Spinal cord (tissue), 10 donors: ENCODE measurements around the gene TMTC2. TPM values are rescaled to one million over a fixed set of nuclear protein-coding genes. Genes with fewer than 3 reads are reported as not detected.

Experiments used
- DNase-seq, 6 donors: peaks; one replicate each; pipeline versions ENCODE4 v3.0.0 to v3.0.0-alpha.2; 2013 to 2015; ENCODE audit warnings: low spot score in 6 of 6, low read depth in 4 of 6
- H3K27ac ChIP-seq: one replicate; pipeline ENCODE4 v1.5.1; 2013; ENCODE audit warnings: low read depth, low read length, control low read depth
- H3K27me3 ChIP-seq: one replicate; pipeline ENCODE4 v1.6.1; 2013; ENCODE audit warnings: low read length; ENCODE audit not compliant: control insufficient read depth, insufficient read depth
- H3K36me3 ChIP-seq: one replicate; pipeline ENCODE4 v1.6.1; 2013; ENCODE audit warnings: low read length; ENCODE audit not compliant: control insufficient read depth, insufficient read depth
- H3K4me1 ChIP-seq: one replicate; pipeline ENCODE4 v1.6.1; 2013; ENCODE audit warnings: low read length; ENCODE audit not compliant: control insufficient read depth, insufficient read depth
- H3K4me3 ChIP-seq: one replicate; pipeline ENCODE4 v1.5.1; 2013; ENCODE audit warnings: low read depth, low read length, control low read depth
- H3K9me3 ChIP-seq: one replicate; pipeline ENCODE4 v1.6.1; 2013; ENCODE audit warnings: low read length; ENCODE audit not compliant: control insufficient read depth, insufficient read depth
- WGBS: methylation state at CpG from one replicate; pipeline ENCODE4 v1.1.5; 2013; ENCODE audit warnings: missing lambda C conversion rate; ENCODE audit not compliant: insufficient coverage; 5-methylcytosine and 5-hydroxymethylcytosine counted together
- polyA plus RNA-seq, 2 donors: library from polyadenylated mRNA; unstranded; fragments of 120-200 nt; gene quantifications; one replicate each; pipeline ENCODE4 v1.2.1, GENCODE V29; 2013; ENCODE audit not compliant: insufficient read length in 2 of 2
- total RNA-seq, 2 donors: library from RNA; depleted of rRNA in 1 of 2; stranded (reverse); fragments of 120-200 nt in 1 of 2; fragments of >200 nt in 1 of 2; gene quantifications; one replicate each; pipeline versions ENCODE4 v1.2.3 to v1.2.4, GENCODE V29; 2013 to 2014
- donor health status: healthy.

TMTC2 gene
- total and polyA plus RNA-seq, 4 donors = 21.1 to 37.1 (median 27.7) TPM

DNA sequence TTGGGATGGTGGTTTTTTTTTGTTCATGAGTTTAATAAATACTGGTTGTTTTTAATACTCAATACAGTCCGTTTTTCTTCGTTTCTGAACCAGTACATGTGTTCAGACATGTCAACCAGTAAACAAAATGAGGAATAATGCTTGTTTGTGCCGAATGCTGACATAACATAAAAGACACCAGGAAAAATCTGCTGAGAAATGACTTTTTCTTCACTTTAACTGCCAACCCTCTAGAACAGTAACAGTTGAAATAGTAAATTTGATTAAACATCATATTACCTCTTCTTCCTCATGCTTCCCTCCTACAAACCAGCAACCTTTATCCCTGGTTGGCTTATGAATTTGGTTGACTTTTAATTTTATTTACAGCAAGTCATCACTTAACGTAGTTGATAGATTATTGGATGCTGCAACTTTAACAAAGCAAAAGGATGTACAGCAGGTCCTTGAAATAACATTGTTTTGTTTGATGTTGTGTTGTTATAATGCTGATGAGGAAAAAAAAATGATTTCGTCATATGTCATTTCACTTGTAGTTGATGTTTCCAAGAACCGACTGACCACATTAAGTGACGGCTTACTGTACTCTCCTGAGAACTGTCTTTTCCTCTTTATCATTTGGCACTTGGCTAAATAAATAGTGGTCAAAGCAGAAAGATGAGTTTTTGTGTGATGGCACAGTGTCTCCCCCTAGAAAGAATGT, 340.5 kb downstream of the TMTC2 start:
- Histone ChIP-seq H3K36me3 (no peaks in the 10 kb centered on the region), H3K4me3 (no peak overlapping the region), H3K4me1 (no peaks in the 10 kb centered on the region), H3K27me3 (no peaks in the 10 kb centered on the region), H3K27ac (no peak overlapping the region), H3K9me3 (no peaks in the 10 kb centered on the region)
- 80% methylated on average over 1 of the region's 7 CpGs for WGBS
- DNase-seq = no peak

DNA sequence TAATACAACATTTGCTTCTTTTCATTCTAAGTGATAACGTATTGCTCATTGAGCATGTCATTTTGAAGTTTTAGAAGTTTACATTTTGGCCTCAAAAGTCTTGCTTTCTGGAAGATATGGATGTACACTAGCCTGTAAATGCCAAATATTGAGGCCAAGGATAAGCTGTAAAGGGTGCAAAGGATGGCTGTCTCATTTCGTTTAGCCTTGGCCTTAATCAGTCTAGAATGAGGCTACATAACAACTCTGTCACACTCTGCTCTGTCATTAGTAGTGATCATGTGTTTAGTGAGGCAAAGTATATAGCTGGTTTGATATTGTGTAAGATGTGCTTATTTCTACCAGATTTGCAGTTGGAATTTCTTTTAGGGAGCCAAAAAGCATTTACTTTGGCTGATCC, 344.5 kb downstream of the TMTC2 start:
- H3K27ac ChIP-seq = no peak overlapping the region
- H3K27me3 ChIP-seq = no peaks in the 10 kb centered on the region
- no peaks in the 10 kb centered on the region for H3K36me3 ChIP-seq
- WGBS = 86% methylated on average over 1 of the region's 2 CpGs
- H3K4me3 ChIP-seq = no peak overlapping the region
- H3K4me1 ChIP-seq = no peaks in the 10 kb centered on the region
- no peak for DNase-seq
- no peaks in the 10 kb centered on the region for H3K9me3 ChIP-seq

DNA sequence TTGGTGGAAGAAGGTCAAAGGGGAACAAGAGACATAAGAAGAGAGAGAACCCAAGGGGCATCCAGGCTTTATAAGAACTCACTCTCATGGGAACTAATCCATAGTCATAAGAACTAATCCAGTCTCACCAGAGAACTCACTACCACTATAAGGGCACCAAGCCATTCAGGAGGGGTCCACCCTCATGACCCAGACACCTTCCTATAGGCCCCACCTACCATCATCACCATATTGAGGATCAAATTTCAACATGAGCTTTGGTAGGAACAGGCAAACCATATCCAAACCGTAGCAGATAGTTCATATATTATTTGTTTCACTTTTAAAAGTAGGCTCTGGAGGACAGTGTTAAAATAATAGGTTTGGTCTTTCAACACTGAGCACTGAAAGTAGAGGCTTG, 350.1 kb downstream of the TMTC2 start:
- no peak for DNase-seq
- no peaks in the 10 kb centered on the region for H3K36me3 ChIP-seq
- no peak overlapping the region for H3K4me3 ChIP-seq
- no peak overlapping the region for H3K27ac ChIP-seq
- H3K4me1 ChIP-seq = no peaks in the 10 kb centered on the region
- H3K27me3 ChIP-seq = no peaks in the 10 kb centered on the region
- no CpG with 5 or more reads among the region's 1 CpG for WGBS
- H3K9me3 ChIP-seq = no peaks in the 10 kb centered on the region

DNA sequence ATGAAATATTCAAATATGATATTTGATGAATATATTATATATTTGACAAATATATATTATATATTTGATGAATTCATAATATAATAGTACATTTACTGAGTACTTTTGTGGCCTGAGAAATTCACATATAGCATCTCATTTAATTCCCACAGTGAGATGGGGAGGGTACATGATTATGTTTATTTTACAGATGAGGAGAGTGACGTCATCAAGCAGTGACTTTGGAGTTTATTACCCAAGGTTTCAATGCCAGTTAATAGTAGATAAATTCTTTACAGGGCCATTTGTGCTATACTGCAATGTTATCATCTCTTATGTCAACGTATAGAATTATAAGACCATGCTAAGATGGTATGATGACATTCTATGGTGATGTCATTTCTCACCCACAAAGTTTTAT, 352.7 kb downstream of the TMTC2 start:
- Histone ChIP-seq H3K4me3 (no peak overlapping the region), H3K9me3 (no peaks in the 10 kb centered on the region), H3K27ac (no peak overlapping the region), H3K36me3 (no peaks in the 10 kb centered on the region), H3K27me3 (no peaks in the 10 kb centered on the region), H3K4me1 (no peaks in the 10 kb centered on the region)
- no peak for DNase-seq
- WGBS = no CpG with 5 or more reads among the region's 2 CpGs

DNA sequence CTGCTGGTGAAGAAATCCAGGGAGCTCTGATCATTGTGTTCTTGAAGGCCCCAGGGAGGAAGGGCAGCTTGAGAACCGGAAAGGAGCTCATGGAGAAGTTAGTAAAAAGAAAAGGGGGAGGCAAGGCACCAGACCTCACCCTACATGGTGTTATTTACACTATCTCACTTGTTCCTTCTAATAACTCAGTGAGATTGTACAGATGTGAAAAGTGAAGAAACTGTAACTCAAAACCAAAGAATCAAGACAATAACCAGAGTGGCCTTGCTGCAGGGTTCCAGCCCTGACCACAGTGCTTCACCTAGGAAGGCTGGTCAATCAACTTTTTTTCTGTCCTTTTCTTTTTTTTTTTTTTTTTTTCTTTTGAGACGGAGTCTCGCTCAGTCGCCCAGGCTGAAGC, 353.6 kb downstream of the TMTC2 start:
- no peaks in the 10 kb centered on the region for H3K27me3 ChIP-seq

DNA sequence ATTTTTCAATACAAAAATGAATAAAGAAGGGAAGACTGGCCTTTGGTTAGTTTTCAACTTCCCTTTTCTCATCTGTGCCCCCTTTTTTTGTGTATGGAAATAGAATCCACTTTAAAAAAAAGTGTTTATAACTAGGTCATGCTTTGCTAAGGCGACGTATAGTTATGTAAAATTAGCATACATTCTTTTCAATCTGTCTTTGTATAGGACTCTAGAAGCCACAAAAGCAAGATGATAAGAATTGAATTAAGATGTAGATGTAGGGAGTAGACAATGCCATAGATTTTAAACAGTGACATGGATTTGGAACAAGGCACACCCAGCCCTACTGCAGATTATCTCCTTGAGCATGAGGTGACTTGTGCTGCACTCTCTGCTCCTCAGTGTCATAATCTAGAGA, 354.3 kb downstream of the TMTC2 start:
- H3K9me3 ChIP-seq = no peaks in the 10 kb centered on the region
- no peaks in the 10 kb centered on the region for H3K27me3 ChIP-seq
- no peak overlapping the region for H3K27ac ChIP-seq
- WGBS = no CpG with 5 or more reads among the region's 2 CpGs
- no peak for DNase-seq
- no peaks in the 10 kb centered on the region for H3K36me3 ChIP-seq
- no peak overlapping the region for H3K4me3 ChIP-seq
- no peaks in the 10 kb centered on the region for H3K4me1 ChIP-seq

More for the DNA sequence above, 353.6 kb downstream of the TMTC2 start:
- Histone ChIP-seq H3K9me3 (no peaks in the 10 kb centered on the region), H3K4me1 (no peaks in the 10 kb centered on the region), H3K4me3 (no peak overlapping the region), H3K27ac (no peak overlapping the region), H3K36me3 (no peaks in the 10 kb centered on the region)
- WGBS = 100% methylated on average over 2 of the region's 4 CpGs
- DNase-seq = no peak

DNA sequence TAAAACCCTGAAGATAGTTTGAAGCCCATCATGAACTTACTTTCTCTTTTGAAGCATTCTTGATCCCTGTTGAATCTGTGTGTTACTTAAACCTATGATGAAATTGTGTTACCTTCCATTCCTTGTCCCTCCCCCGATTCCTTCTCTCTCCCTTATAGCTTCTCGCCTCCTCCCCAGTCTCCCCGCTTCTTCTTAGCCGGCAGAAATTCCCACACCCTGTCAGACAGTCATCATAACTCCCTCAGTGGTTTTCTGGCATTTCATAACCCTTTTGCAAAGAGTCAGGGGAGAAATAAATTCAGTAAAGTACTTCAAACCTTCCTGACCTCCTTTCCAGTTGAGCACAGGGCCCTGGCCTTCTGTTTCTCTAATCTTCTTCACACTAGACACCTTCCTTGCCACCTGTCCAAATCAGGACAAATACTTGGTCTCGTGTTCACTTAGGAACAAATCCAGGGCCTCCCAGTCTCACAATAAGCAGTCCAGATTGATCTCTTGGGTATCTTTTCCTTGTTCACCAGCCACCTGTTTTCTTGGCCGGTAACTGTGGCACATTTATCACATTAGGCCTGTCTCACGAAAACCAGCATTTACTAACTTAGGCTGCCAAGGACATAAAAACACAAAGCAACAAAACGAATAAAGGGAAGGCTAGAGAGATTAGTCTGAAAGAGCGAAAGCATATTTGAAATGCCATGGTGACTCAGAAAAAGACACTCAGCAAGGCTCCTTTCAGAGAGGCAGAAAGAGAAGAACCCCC, 355.9 kb downstream of the TMTC2 start:
- H3K36me3 ChIP-seq = no peaks in the 10 kb centered on the region
- peak in 3 of 6 donors; percentile 12 to 71 (median 61) for DNase-seq

DNA sequence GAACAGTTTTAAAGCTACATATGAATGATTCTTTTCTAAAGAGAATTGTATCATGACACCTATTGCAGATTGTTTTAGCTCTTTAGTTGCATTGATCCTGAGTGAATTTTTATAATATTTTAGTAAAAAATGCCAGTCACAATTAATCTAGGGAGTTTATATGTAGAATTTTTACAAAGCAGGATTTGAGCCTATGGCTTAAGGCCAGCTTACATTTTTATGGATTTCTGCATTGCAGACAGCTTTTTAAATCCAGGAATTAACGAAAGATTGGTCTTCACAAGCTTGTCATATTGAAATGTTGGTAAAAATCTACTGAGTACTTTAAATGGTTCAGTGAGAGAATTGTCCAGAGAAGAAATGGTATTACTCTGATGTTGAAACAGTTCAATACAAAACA, 358.0 kb downstream of the TMTC2 start:
- Histone ChIP-seq H3K4me1 (no peaks in the 10 kb centered on the region), H3K27ac (no peak overlapping the region), H3K4me3 (no peak overlapping the region), H3K36me3 (no peaks in the 10 kb centered on the region), H3K9me3 (no peaks in the 10 kb centered on the region), H3K27me3 (no peaks in the 10 kb centered on the region)
- 80% methylated on average over 1 of the region's 1 CpG for WGBS
- DNase-seq = peak in 1 of 6 donors; percentile 13

More for the DNA sequence above, 355.9 kb downstream of the TMTC2 start:
- Histone ChIP-seq H3K4me3 (no peak overlapping the region), H3K27ac (peak overlapping the region; percentile 22), H3K27me3 (no peaks in the 10 kb centered on the region), H3K4me1 (no peaks in the 10 kb centered on the region), H3K9me3 (no peaks in the 10 kb centered on the region)
- 55% methylated on average over 5 of the region's 9 CpGs for WGBS

DNA sequence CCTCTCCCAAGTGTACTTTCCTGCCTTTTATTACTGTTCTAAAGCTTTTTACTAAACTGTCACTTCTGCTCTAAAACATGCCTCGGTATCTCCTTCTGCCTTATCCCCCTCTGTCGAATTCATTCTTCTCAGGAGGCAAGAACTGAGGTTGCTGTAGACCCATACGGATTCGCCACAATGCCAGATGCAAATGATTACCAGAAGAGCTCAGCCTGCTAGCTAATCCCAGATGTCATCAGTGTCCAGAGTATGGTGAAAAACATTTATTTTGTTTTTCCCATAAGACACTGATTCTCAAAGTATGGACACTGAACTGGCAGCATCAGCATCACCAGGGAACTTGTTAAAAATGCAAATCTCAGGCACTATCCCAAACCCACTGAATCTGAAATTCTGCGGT, 359.3 kb downstream of the TMTC2 start:
- Histone ChIP-seq H3K9me3 (no peaks in the 10 kb centered on the region), H3K4me1 (no peaks in the 10 kb centered on the region), H3K27ac (no peak overlapping the region), H3K4me3 (no peak overlapping the region), H3K36me3 (no peaks in the 10 kb centered on the region), H3K27me3 (no peaks in the 10 kb centered on the region)
- WGBS = 74% methylated on average over 4 of the region's 5 CpGs
- DNase-seq = no peak

DNA sequence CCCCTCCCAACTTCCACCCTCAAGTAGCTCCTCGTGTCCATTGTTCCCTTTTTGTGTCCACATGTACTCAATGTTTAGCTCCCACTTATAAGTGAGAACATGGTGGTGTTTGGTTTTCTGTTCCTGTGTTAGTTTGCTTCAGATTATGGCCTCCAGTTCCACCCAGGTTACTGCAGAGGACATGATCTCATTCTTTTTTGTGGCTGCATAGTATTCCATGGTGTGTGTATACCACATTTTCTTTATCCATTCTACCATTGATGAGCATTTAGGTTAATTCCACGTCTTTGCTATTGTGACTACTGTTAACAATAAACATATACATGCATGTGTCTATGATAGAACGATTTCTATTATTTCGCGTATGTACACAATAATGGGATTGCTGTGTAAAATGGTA, 362.6 kb downstream of the TMTC2 start:
- whole genome bisulfite sequencing = no CpG with 5 or more reads among the region's 5 CpGs
- Histone ChIP-seq H3K9me3 (no peaks in the 10 kb centered on the region), H3K4me1 (no peaks in the 10 kb centered on the region), H3K27me3 (no peaks in the 10 kb centered on the region), H3K4me3 (no peak overlapping the region), H3K36me3 (no peaks in the 10 kb centered on the region), H3K27ac (no peak overlapping the region)
- DNase-seq = no peak
